ENCODE data around the gene MADCAM1. TPM values are rescaled to one million over a fixed set of nuclear protein-coding genes. Genes with fewer than 3 reads are reported as not detected.
A peak's percentile ranks its signal among the peaks of the same experiment; 100 is the strongest.

Gene MADCAM1
- total and polyA plus RNA-seq, 2 donors (not counting 1 experiment from before 2014, with no cell fraction given) = 0.70 to 2.5 TPM

- TF ChIP-seq CTCF (IDR thresholded peaks at IDR 0.05) = no peak
- TF ChIP-seq EZH2 (IDR thresholded peaks at IDR 0.05; ENCODE audit: borderline replicate concordance, insufficient read depth, low read depth, low read length, poor library complexity, severe bottlenecking) = no peak
- Histone ChIP-seq H3K4me3 (ENCODE audit: control extremely low read depth in 1 of 5, extremely low read depth in 1 of 5, insufficient read depth in 1 of 5, low read depth in 2 of 5, low read length in 4 of 5) (no peak overlapping the region), H3K27me3 (replicated peaks in 1 of 4; ENCODE audit: control extremely low read depth in 1 of 4, control insufficient read depth in 3 of 4, insufficient read depth in 4 of 4, low read length in 3 of 4) (no peaks in the 10 kb centered on the region), H2AFZ (ENCODE audit: insufficient read depth, low read depth, low read length, poor library complexity, severe bottlenecking) (no peak overlapping the region), H3K9me3 (ENCODE audit: control extremely low read depth in 1 of 3, control insufficient read depth in 2 of 3, insufficient read depth in 1 of 3, low read length in 2 of 3) (no peaks in the 10 kb centered on the region), H3K27ac (ENCODE audit: low read length in 2 of 2) (no peak overlapping the region), H3K36me3 (replicated peaks in 1 of 2; ENCODE audit: control extremely low read depth in 1 of 2, control insufficient read depth in 1 of 2, extremely low read depth in 1 of 2, insufficient read depth in 2 of 2, low read length in 1 of 2) (peaks cover 0 to 25% of the 10 kb centered on the region in 2 experiments), H4K20me1 (ENCODE audit: control insufficient read depth, insufficient read depth, low read length, poor library complexity, severe bottlenecking) (peaks cover 47% of the 10 kb centered on the region), H3K9ac (ENCODE audit: low read length) (no peak overlapping the region), H3K4me2 (replicated peaks; ENCODE audit: low read depth, low read length, poor library complexity, severe bottlenecking) (no peak overlapping the region), H3K79me2 (ENCODE audit: control insufficient read depth, insufficient read depth, low read length) (peaks cover 26% of the 10 kb centered on the region), H3K4me1 (ENCODE audit: control insufficient read depth in 2 of 2, insufficient read depth in 2 of 2, low read length in 2 of 2) (peaks cover 0 to under 1% of the 10 kb centered on the region in 2 donors)
- 94% methylated on average over 40 of the region's 40 CpGs for WGBS (ENCODE audit: insufficient coverage)
- ChIA-PET CTCF (no interaction called here), POLR2A (no interaction called here)
- H3K4me3 Mint-ChIP-seq = no peak overlapping the region
- ATAC-seq (ENCODE audit: low read depth) = no peak
- DNase-seq = peak; percentile 14
- H3K27ac Mint-ChIP-seq = no peak overlapping the region
- no peaks in the 10 kb centered on the region for H3K9me3 Mint-ChIP-seq (ENCODE audit: insufficient read depth)
- H3K4me1 Mint-ChIP-seq = peaks cover 2% of the 10 kb centered on the region
- no peaks in the 10 kb centered on the region for H3K27me3 Mint-ChIP-seq
- intact Hi-C loops (cut with micrococcal nuclease) = no loop called here
These were observed 42.5 kb downstream of the MADCAM1 start for GRCh38 chr19:538641-539428.

- H3K27me3 ChIP-seq (replicated peaks in 1 of 4; ENCODE audit: control extremely low read depth in 1 of 4, control insufficient read depth in 3 of 4, insufficient read depth in 4 of 4, low read length in 3 of 4) = no peaks in the 10 kb centered on the region
- H4K20me1 ChIP-seq (ENCODE audit: control insufficient read depth, insufficient read depth, low read length, poor library complexity, severe bottlenecking) = peaks cover 41% of the 10 kb centered on the region
- H3K79me2 ChIP-seq (ENCODE audit: control insufficient read depth, insufficient read depth, low read length) = peaks cover 19% of the 10 kb centered on the region
- 93% methylated on average over 26 of the region's 30 CpGs for WGBS (ENCODE audit: insufficient coverage)
- no peak overlapping the region for H3K4me3 ChIP-seq (ENCODE audit: control extremely low read depth in 1 of 5, extremely low read depth in 1 of 5, insufficient read depth in 1 of 5, low read depth in 2 of 5, low read length in 4 of 5)
- ATAC-seq (ENCODE audit: low read depth) (no peak), DNase-seq (no peak)
- H2AFZ ChIP-seq (ENCODE audit: insufficient read depth, low read depth, low read length, poor library complexity, severe bottlenecking) = no peak overlapping the region
- no peak overlapping the region for H3K4me2 ChIP-seq (replicated peaks; ENCODE audit: low read depth, low read length, poor library complexity, severe bottlenecking)
- Mint-ChIP-seq H3K27ac (no peak overlapping the region), H3K4me3 (no peak overlapping the region), H3K27me3 (no peaks in the 10 kb centered on the region), H3K4me1 (peaks cover 2% of the 10 kb centered on the region), H3K9me3 (ENCODE audit: insufficient read depth) (no peaks in the 10 kb centered on the region)
- H3K4me1 ChIP-seq (ENCODE audit: control insufficient read depth in 2 of 2, insufficient read depth in 2 of 2, low read length in 2 of 2) = no peaks in the 10 kb centered on the region
- peaks cover 0 to 25% of the 10 kb centered on the region in 2 experiments for H3K36me3 ChIP-seq (replicated peaks in 1 of 2; ENCODE audit: control extremely low read depth in 1 of 2, control insufficient read depth in 1 of 2, extremely low read depth in 1 of 2, insufficient read depth in 2 of 2, low read length in 1 of 2)
- no peaks in the 10 kb centered on the region for H3K9me3 ChIP-seq (ENCODE audit: control extremely low read depth in 1 of 3, control insufficient read depth in 2 of 3, insufficient read depth in 1 of 3, low read length in 2 of 3)
- no peak for TF ChIP-seq CTCF (IDR thresholded peaks at IDR 0.05)
- no peak for TF ChIP-seq EZH2 (IDR thresholded peaks at IDR 0.05; ENCODE audit: borderline replicate concordance, insufficient read depth, low read depth, low read length, poor library complexity, severe bottlenecking)
- CTCF ChIA-PET = no interaction called here
- intact Hi-C loops (cut with micrococcal nuclease) = no loop called here
- H3K27ac ChIP-seq (ENCODE audit: low read length in 2 of 2) = no peak overlapping the region
- H3K9ac ChIP-seq (ENCODE audit: low read length) = no peak overlapping the region
- POLR2A ChIA-PET = no interaction called here
These were observed 43.2 kb downstream of the MADCAM1 start for GRCh38 chr19:539429-540030.

Measured in B cell (primary cell).